ENCODE measurements around the gene ZNF862. TPM values are rescaled to one million over a fixed set of nuclear protein-coding genes. Genes with fewer than 3 reads are reported as not detected.

ZNF862 gene
- total RNA-seq, 1 donor, result 8.5 TPM

GRCh38 chr7:149801816-149802215, 36.4 kb upstream of the ZNF862 start:
- Histone ChIP-seq H3K9me3 (ENCODE audit: low read depth, low read length) (no peaks in the 10 kb centered on the region), H3K4me1 (ENCODE audit: insufficient read depth, low read length) (no peaks in the 10 kb centered on the region), H3K27me3 (ENCODE audit: insufficient read depth, low read length) (no peaks in the 10 kb centered on the region), H3K4me3 (ENCODE audit: low read length) (no peak overlapping the region)

- no peak overlapping the region for H3K4me3 ChIP-seq (ENCODE audit: low read length)
- H3K9me3 ChIP-seq (ENCODE audit: low read depth, low read length), result no peaks in the 10 kb centered on the region
- H3K4me1 ChIP-seq (ENCODE audit: insufficient read depth, low read length), result no peaks in the 10 kb centered on the region
- H3K27me3 ChIP-seq (ENCODE audit: insufficient read depth, low read length), result no peaks in the 10 kb centered on the region
Measured at GRCh38 chr7:149802966-149803365, 35.2 kb upstream of the ZNF862 start.

- Histone ChIP-seq H3K4me3 (ENCODE audit: low read length) (no peak overlapping the region), H3K4me1 (ENCODE audit: insufficient read depth, low read length) (no peaks in the 10 kb centered on the region), H3K9me3 (ENCODE audit: low read depth, low read length) (no peaks in the 10 kb centered on the region), H3K27me3 (ENCODE audit: insufficient read depth, low read length) (no peaks in the 10 kb centered on the region)
Measured at GRCh38 chr7:149803551-149804074, 34.6 kb upstream of the ZNF862 start.

- no peaks in the 10 kb centered on the region for H3K9me3 ChIP-seq (ENCODE audit: low read depth, low read length)
- H3K4me3 ChIP-seq (ENCODE audit: low read length), result no peak overlapping the region
- no peaks in the 10 kb centered on the region for H3K27me3 ChIP-seq (ENCODE audit: insufficient read depth, low read length)
- H3K4me1 ChIP-seq (ENCODE audit: insufficient read depth, low read length), result no peaks in the 10 kb centered on the region
Measured at GRCh38 chr7:149804106-149804505, 34.1 kb upstream of the ZNF862 start.

GRCh38 chr7:149806726-149807125, 31.4 kb upstream of the ZNF862 start:
- Histone ChIP-seq H3K4me3 (ENCODE audit: low read length) (no peak overlapping the region), H3K27me3 (ENCODE audit: insufficient read depth, low read length) (no peaks in the 10 kb centered on the region), H3K9me3 (ENCODE audit: low read depth, low read length) (no peaks in the 10 kb centered on the region)

GRCh38 chr7:149808311-149808710, 29.9 kb upstream of the ZNF862 start:
- H3K4me1 ChIP-seq (ENCODE audit: insufficient read depth, low read length), result no peaks in the 10 kb centered on the region
- H3K4me3 ChIP-seq (ENCODE audit: low read length), result no peak overlapping the region
- H3K27me3 ChIP-seq (ENCODE audit: insufficient read depth, low read length), result no peaks in the 10 kb centered on the region
- no peaks in the 10 kb centered on the region for H3K9me3 ChIP-seq (ENCODE audit: low read depth, low read length)

More at GRCh38 chr7:149806726-149807125, 31.4 kb upstream of the ZNF862 start:
- H3K4me1 ChIP-seq (ENCODE audit: insufficient read depth, low read length), result no peaks in the 10 kb centered on the region

GRCh38 chr7:149809215-149809614, 29.0 kb upstream of the ZNF862 start:
- H3K4me3 ChIP-seq (ENCODE audit: low read length), result no peak overlapping the region
- H3K9me3 ChIP-seq (ENCODE audit: low read depth, low read length), result no peaks in the 10 kb centered on the region
- no peaks in the 10 kb centered on the region for H3K27me3 ChIP-seq (ENCODE audit: insufficient read depth, low read length)
- no peaks in the 10 kb centered on the region for H3K4me1 ChIP-seq (ENCODE audit: insufficient read depth, low read length)

- H3K4me3 ChIP-seq (ENCODE audit: low read length), result no peak overlapping the region
- H3K4me1 ChIP-seq (ENCODE audit: insufficient read depth, low read length), result no peaks in the 10 kb centered on the region
- no peaks in the 10 kb centered on the region for H3K9me3 ChIP-seq (ENCODE audit: low read depth, low read length)
- H3K27me3 ChIP-seq (ENCODE audit: insufficient read depth, low read length), result no peaks in the 10 kb centered on the region
Measured at GRCh38 chr7:149811221-149811620, 27.0 kb upstream of the ZNF862 start.

GRCh38 chr7:149811831-149812490, 26.2 kb upstream of the ZNF862 start:
- no peaks in the 10 kb centered on the region for H3K27me3 ChIP-seq (ENCODE audit: insufficient read depth, low read length)
- H3K4me3 ChIP-seq (ENCODE audit: low read length), result no peak overlapping the region
- no peaks in the 10 kb centered on the region for H3K9me3 ChIP-seq (ENCODE audit: low read depth, low read length)
- no peaks in the 10 kb centered on the region for H3K4me1 ChIP-seq (ENCODE audit: insufficient read depth, low read length)

GRCh38 chr7:149813254-149814035, 24.7 kb upstream of the ZNF862 start:
- Histone ChIP-seq H3K9me3 (ENCODE audit: low read depth, low read length) (no peaks in the 10 kb centered on the region), H3K27me3 (ENCODE audit: insufficient read depth, low read length) (no peaks in the 10 kb centered on the region), H3K4me1 (ENCODE audit: insufficient read depth, low read length) (no peaks in the 10 kb centered on the region), H3K4me3 (ENCODE audit: low read length) (no peak overlapping the region)

GRCh38 chr7:149814494-149814893, 23.7 kb upstream of the ZNF862 start:
- Histone ChIP-seq H3K4me1 (ENCODE audit: insufficient read depth, low read length) (no peaks in the 10 kb centered on the region), H3K27me3 (ENCODE audit: insufficient read depth, low read length) (no peaks in the 10 kb centered on the region), H3K9me3 (ENCODE audit: low read depth, low read length) (no peaks in the 10 kb centered on the region), H3K4me3 (ENCODE audit: low read length) (no peak overlapping the region)

GRCh38 chr7:149815121-149815520, 23.1 kb upstream of the ZNF862 start:
- no peaks in the 10 kb centered on the region for H3K9me3 ChIP-seq (ENCODE audit: low read depth, low read length)
- no peaks in the 10 kb centered on the region for H3K4me1 ChIP-seq (ENCODE audit: insufficient read depth, low read length)
- H3K4me3 ChIP-seq (ENCODE audit: low read length), result no peak overlapping the region
- no peaks in the 10 kb centered on the region for H3K27me3 ChIP-seq (ENCODE audit: insufficient read depth, low read length)

- H3K4me1 ChIP-seq (ENCODE audit: insufficient read depth, low read length), result no peaks in the 10 kb centered on the region
- no peaks in the 10 kb centered on the region for H3K27me3 ChIP-seq (ENCODE audit: insufficient read depth, low read length)
- H3K9me3 ChIP-seq (ENCODE audit: low read depth, low read length), result no peaks in the 10 kb centered on the region
- H3K4me3 ChIP-seq (ENCODE audit: low read length), result no peak overlapping the region
Measured at GRCh38 chr7:149815661-149816266, 22.4 kb upstream of the ZNF862 start.

- no peaks in the 10 kb centered on the region for H3K27me3 ChIP-seq (ENCODE audit: insufficient read depth, low read length)
- no peaks in the 10 kb centered on the region for H3K9me3 ChIP-seq (ENCODE audit: low read depth, low read length)
- no peaks in the 10 kb centered on the region for H3K4me1 ChIP-seq (ENCODE audit: insufficient read depth, low read length)
- H3K4me3 ChIP-seq (ENCODE audit: low read length), result no peak overlapping the region
Measured at GRCh38 chr7:149816267-149816751, 21.9 kb upstream of the ZNF862 start.

GRCh38 chr7:149816794-149817193, 21.4 kb upstream of the ZNF862 start:
- Histone ChIP-seq H3K27me3 (ENCODE audit: insufficient read depth, low read length) (no peaks in the 10 kb centered on the region), H3K4me3 (ENCODE audit: low read length) (no peak overlapping the region), H3K9me3 (ENCODE audit: low read depth, low read length) (no peaks in the 10 kb centered on the region), H3K4me1 (ENCODE audit: insufficient read depth, low read length) (no peaks in the 10 kb centered on the region)
